ENCODE results near the gene RPEL1.

DNA sequence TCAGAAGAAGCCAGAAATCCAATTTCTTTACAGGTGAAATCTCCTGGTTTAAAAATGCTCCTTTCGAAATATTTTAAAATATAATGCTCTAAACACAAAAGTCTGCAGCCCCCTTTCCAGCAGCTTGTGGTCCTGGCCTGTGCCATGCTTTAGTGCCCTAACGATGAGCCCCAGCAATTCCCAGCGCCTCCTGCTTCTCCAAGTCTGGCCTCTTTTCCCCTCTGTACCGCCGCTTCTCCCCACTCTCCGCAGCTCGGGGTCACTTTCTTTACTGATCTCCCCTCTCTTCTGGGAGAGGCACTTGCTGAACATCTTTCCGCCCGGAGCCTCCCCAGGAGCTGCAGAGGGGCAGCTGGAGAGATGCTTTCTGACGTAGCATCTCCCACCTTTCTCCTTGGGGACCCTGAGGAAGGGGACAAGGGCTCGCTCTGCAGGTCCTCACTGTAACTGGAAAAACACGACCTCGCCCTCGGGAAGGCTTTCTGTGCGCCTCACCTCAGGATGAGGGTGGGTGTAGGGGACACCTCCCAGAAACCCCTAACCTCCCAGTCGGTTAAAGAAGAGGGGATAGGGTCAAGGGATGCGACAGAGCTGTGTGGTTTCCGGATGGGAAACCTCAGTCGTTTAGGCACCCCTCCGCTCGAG lies 30.7 kb downstream of the RPEL1 start:
- TF ChIP-seq CTCF (IDR thresholded peaks at IDR 0.05; ENCODE audit: poor library complexity, severe bottlenecking) (no peak), TAF1 (IDR thresholded peaks at IDR 0.05; ENCODE audit: low read depth) (no peak), MXI1 (conservative IDR thresholded peaks at IDR 0.05; ENCODE audit: poor library complexity, severe bottlenecking) (no peak), REST (IDR thresholded peaks at IDR 0.05; ENCODE audit: borderline replicate concordance) (no peak), POLR2AphosphoS5 (IDR thresholded peaks at IDR 0.05) (no peak), SMC3 (conservative IDR thresholded peaks at IDR 0.05; ENCODE audit: poor library complexity) (no peak), EP300 (conservative IDR thresholded peaks at IDR 0.05; ENCODE audit: poor library complexity, severe bottlenecking) (no peak)
